Renal cortex interstitium (tissue), 11 donors: ENCODE measurements around the gene CYB5RL. TPM values are rescaled to one million over a fixed set of nuclear protein-coding genes. Genes with fewer than 3 reads are reported as not detected.
"Not testable (repeated sequence)": the region's sequence is repeated elsewhere in the genome, so short reads cannot be mapped to it uniquely, and the experiment has no call there.

Experiments
- DNase-seq, 11 donors: peaks; one replicate each; pipeline ENCODE4 v3.0.0-alpha.2; 2013; ENCODE audit warnings: low read depth in 9 of 11, low spot score in 4 of 11; ENCODE audit errors: extremely low read depth in 1 of 11
- polyA plus RNA-seq, 3 donors: library from polyadenylated mRNA; unstranded; fragments of 120-200 nt; gene quantifications; one replicate each; pipeline ENCODE4 v1.2.1, GENCODE V29; 2013; ENCODE audit not compliant: insufficient read length in 3 of 3

The CYB5RL gene
- polyA plus RNA-seq, 3 donors, result 6.5 to 10.5 (median 6.6) TPM

DNA sequence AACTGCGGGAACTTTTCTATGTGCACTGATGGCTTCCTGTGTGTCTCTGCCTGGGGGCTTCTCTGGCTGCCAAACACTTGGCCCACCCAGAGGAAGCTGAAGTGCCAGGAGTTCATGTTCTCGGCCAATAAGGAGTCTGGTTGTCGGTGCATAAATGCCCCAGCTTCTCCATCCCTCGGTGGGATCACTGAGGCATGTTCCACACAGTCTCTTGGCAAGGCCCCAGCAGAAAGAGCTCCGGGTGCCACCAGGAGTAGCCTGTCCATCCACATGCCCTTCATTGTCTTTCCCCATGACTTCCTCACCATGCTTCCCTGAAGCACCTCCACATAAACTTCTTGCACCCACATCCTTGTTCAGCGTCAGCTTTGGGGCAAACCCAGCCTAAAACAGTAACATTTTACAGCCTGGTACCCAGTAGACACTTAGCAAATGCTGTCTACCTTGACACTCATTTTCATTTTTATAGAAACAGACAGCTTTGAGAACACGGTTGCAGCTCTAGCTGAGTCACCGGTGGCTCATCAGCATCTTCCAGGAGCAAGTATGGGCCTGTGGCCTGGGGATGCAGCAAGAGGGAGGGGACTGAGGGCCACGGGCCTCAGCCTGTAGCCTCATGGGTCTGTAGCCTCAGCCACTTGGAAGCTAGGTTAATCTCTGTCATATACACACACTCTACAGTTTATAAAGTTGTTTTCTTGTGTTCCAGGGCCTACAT is 32.2 kb downstream of the CYB5RL start:
- DNase-seq, result no peak

DNA sequence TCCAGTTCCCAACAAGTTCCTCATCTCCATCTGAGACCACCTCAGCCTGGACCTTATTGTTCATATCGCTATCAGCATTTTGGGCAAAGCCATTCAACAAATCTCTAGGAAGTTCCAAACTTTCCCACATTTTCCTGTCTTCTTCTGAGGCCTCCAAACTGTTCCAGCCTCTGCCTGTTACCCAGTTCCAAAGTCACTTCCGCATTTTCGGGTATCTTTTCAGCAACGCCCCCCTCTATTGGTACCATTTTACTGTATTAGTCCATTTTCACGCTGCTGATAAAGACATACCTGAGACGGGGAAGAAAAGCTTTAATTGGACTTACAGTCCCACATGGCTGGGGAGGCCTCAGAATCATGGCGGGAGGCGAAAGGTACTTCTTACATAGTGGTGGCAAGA is 33.5 kb downstream of the CYB5RL start:
- not testable (repeated sequence) for DNase-seq

DNA sequence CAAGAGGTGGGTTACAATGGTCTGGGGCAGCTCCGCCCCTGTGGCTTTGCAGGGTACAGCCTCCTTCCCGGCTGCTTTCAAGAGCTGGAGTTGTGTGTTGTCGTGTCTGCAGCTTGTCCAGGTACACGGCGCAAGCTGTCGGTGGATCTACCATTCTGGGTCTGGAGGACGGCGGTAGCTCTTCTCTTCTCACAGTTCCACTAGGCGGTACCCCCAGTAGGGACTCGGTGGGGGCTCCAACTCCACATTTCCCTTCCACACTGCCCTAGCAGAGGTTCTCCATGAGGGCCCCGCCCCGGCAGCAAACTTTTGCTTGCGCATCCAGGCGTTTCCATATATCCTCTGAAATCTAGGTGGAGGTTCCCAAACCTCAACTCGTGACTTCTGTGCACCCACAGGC is 34.7 kb downstream of the CYB5RL start:
- DNase-seq, result no peak

DNA sequence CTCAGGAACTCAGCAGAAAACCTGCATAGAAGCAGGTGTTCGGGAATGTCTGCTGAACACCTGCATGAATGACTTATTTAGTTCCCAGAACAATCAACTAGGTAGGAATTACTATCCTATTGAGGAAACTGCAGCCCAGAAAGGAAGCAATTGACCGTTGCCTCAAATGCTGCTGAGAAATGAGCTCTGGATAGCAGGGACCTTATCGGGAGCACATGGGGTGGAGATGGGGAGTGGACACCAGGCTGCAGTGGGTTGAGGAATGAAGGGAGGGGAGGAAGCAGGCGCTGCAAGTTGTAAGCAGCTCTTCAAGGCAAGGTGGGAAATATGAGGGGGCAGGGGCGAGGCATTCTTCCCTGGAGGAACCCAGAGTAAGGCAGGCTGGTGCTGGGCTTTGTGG is 36.3 kb downstream of the CYB5RL start:
- no peak for DNase-seq

DNA sequence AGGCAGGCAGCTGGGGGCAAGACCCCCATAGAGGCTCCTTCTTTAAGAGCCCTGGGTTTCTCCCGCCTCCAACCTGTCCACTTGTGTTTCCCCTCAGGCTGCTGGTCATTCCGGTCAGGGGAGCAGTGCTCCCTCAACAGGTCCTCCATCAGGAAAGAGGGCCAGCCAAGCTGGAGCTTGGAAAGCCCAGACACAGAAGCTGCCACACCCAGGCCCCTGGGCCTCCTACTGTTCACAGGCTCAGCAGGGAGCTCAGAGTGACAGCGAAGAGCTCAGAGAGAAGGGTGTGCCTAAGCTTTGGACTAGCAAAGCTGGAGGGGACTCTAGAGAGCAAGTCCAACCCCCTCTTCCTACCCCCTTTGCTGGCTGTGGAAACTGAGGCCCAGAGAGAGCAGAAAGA is 36.8 kb downstream of the CYB5RL start:
- DNase-seq, result no peak

DNA sequence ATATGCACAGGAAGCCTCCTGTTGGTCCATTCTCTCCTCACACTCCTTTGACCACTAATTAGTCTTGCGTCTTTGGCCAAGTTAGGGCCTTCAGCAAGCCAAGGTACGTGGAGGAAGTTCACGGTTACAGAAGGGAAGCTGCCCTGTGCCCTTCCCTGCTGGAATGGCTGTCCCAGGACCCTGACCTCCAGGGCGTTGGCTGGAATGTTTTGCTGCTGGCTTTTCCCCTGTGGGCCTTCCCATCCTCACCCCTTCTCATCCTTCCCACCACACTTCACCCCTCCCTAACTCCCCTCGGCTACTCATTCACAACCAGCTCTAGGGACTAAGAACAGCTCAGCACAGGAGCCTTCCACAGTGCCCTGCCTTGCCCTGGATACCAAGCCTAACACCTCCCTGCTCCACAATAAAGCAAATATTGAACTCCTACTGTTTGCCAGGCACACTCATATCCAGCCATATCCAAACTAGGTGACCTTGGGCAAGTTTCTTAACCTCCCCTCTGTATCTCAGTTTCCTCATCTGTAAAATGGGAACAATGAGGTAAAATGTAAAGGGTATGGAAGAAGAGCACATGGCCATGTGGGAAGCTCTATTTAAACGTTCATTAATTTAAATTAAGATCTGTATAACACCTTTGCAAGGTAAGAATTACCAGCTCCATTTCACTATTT is 38.2 kb downstream of the CYB5RL start:
- DNase-seq, result no peak

DNA sequence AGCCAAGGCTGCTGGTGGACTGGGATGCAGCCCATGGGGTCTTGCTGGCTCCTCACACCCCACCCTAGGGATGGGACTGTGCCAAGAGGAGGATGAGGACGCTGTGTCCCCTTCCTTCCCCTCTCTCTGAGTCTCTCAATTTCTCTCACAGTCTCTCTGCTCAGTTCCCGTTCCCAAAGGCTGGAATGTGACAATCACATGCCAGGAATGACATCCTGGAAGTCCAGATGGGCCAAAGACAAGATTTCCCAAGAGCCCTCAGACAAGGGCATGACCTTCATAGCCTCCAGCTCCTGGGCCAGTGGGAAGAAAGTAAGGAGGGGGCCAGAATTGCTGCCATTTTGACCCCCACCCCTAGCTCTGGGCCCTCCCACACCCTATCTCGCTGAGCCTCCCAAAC is 39.5 kb downstream of the CYB5RL start:
- no peak for DNase-seq

DNA sequence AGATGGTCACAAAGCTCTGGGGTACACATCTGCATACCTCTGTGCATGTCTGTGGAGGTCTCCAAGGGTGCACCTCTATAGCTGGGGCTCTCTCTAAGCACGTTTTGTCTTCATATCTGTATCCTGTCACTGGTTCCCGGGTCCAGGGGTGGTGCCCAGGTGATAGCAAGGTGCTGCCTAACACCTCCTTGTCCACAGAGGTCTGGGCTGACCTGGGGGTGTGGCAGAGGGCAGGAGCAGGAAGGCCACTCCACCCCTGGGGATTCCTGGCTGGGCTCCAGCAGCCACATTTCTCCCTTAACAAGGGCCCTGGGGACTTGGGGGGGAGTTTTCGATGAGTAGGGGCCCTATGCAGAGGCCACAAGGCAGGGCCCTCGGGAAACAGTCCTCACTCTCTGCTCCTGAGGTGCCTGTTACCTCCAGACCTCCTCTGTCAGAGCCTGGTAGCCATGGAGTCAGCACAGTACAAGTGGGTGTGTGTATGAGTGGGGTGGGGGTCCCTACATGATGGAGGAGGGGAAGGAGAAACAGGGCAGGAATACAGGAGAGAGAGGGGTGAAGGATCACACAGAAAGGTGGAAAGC is 40.0 kb downstream of the CYB5RL start:
- DNase-seq, result no peak

DNA sequence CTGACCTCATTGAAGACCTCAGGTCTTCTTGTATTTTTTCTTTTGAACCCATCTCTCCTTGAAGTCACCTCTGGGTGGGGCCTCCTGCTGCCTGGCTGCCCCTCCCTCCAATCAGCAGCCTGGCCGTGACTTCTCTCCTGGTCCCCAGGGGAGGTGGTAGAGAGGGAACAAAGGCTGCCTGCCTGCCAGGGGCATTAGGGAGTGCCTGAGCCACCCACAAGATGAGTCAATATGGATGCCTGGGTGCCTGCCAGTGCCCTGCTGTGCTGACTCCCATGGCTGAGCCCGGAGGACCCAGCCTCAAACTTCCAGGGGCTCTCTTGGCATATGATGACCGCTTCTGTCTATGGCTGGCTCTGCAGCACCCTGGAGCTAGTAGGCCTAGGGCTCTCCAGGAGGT is 41.8 kb downstream of the CYB5RL start:
- no peak for DNase-seq

DNA sequence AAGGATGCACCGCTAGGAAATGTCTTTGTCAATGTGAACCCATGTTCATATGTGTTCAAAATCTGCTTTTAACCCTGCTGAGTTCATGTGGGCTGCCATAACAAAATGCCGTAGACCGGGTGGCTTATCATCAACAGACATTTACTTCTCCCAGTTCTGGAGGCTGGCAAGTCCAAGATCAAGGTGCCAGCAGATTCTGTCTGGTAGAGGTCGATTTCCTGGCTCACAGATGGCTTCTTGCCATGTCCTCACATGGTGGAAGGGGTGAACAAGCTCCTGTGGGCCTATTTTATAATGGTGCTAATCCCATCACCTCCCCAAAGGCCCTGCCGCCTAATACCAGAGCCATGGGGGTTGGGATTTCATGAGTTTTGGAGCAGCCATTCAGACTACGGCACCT is 42.4 kb downstream of the CYB5RL start:
- no peak for DNase-seq

DNA sequence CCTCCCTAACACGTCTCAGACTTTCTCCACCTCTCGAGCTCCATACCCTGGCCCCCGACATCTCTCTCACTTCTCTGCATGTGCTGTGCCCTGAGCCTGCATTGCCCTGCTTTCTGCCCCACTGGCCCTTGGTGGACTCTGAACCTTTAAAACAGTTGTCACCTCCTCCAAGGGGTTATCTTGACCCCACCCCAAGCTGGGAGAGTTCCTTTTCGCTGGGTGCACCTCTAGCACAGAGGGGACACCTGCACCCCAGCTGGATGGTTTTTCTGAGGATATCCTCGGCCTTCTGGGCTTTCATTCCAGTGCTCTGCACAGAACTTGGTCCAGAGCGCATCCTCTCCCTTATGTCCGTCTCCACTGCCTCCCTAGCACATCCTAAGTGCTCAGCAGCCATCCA is 42.8 kb downstream of the CYB5RL start:
- no peak for DNase-seq

DNA sequence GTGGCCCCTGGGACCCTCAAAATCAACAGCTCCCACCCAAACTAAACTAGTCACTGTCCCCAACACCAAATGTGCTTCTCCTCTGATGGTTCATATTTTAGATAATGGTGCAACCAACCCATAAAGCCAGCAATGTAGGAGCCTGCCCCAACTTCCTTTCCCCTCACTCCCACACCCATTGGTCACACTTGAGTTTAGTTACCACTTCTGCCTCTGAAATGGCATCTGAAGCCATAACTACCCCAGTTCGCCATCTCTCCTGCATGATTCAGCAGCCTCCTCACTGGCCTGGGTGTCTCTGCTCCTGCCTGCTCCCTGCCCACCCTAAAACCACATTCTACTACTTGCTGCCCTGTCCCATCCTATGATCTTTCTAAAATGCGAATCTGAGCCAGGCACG is 43.6 kb downstream of the CYB5RL start:
- no peak for DNase-seq

DNA sequence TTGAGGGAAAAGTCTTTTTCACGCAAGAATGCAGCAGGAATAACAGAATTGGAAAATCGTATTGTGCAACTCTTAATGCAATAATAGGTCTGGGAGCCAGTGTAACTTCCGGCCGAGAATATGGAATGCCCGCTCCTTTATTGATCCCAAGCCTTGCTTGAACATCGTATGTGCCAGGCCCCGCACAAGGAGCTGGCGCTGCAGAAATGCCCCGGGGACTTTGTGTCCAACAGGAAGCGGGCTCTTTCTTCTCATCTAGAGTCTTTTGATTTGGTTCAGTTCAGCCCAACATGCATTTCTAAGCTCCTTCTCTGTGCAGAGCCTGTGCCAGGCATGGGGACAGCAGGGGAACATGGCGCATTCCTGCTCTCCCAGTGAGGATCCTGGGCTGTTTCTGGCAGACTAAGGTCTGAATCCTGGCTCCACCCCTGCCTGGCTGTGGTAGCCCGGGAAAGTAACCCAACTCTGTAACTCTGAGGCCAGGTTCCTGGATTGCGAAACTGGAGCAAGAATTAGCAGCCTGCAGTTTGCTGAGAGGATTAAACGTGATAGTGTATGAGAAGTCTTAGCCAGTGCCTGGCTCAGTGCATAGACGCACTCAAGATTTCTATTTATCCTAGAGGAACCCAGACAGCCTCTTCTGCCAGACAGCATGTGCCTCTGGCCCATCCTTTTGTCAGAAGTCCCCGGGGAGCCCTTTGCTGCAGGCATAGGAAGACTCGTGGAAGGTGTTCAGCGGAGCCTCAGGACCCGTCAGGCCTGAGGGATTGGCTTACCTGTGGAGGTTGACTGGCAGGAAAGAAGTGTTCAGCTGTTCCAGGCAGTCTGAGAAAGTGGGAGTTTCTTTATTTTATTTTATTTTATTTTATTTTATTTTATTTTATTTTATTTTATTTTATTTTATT is 46.0 kb downstream of the CYB5RL start:
- no peak for DNase-seq

DNA sequence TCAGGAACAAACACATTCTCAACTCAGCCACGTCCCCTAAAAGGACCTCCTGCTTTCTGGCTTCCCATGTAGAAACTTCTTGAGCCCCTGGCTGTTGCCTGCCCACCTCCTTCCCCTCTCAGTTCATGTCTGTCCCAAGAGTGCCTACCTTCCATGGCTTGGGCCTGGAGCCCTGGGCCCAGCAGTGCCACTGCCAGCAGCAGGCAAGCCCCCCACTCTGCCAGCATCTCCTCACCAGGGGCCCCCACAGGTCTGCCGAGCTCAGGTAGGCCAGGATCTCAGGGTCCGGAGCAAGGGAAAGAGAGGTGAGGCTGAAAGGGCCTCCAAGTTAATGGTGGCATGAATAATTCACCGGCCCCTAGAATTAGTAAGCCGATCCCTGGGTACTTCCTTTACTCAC is 47.1 kb downstream of the CYB5RL start, which contains the start of gene CDCP2:
TSS of gene CDCP2 (minus strand) at position 305 of the 400 bp plus-strand sequence. CDS start at position 227, 78 bp downstream.
- DNase-seq, result no peak

DNA sequence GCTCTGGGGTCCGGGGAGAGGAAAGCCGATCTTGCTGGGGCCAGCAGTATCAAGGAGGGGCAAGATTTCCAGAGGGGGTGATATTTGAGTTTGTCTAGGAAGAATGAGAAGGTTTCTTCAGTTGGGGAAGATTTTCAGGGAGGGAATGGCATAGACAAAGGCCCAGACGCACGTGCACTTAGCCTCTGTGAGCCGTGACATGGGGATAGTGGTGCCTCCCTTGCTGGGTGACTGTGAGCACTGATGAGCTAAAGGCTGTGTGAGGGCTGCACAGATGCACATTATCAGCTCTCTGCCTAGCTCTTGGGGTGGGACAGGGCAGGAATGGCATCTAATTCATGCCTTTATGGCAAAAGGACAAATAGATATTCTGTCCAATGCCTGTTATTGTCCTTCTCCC is 48.8 kb downstream of the CYB5RL start:
- no peak for DNase-seq

Other genes with a start within 250 kb of the CYB5RL start
- gene LDLRAD1, start 181.8 kb downstream of the CYB5RL start, polyA plus RNA-seq, result under 1 TPM in 1 of 3 donors, not detected in 2; 0.07 TPM
- 100 to 1,000 TPM; 307 to 370 (median 331) TPM for gene TMEM59, start 146.8 kb downstream of the CYB5RL start, polyA plus RNA-seq
- 1 to 10 TPM; 7.7 to 9.2 (median 8.5) TPM for gene TCEANC2, start 146.4 kb downstream of the CYB5RL start, polyA plus RNA-seq
- under 1 TPM; 0.04 to 0.14 (median 0.12) TPM for gene CDCP2, start 47.0 kb downstream of the CYB5RL start, polyA plus RNA-seq
- 10 to 100 TPM; 76.9 to 86.6 (median 80.3) TPM for gene MRPL37, start 137 bp upstream of the CYB5RL start, polyA plus RNA-seq
- 100 to 1,000 TPM; 119 to 124 (median 120) TPM for gene SSBP3, start 206.4 kb upstream of the CYB5RL start, polyA plus RNA-seq